ENCODE results near the gene B4GALNT3. TPM values are rescaled to one million over a fixed set of nuclear protein-coding genes. Genes with fewer than 3 reads are reported as not detected.

The B4GALNT3 gene
- total and polyA plus RNA-seq, 2 of the 13 experiments (the other 11 are each of a cell fraction or from before 2014, with no cell fraction given), result 3.2 to 4.4 TPM

- TF ChIP-seq RNF2 (conservative IDR thresholded peaks at IDR 0.05; ENCODE audit: low read depth) (0 out of 2 replicates have a peak, but pooled peaks have one; percentile 8), PAF1 (CRISPR knock-in tag; IDR thresholded peaks at IDR 0.05) (no peak), ZNF326 (CRISPR knock-in tag; IDR thresholded peaks at IDR 0.05; ENCODE audit: borderline replicate concordance) (no peak), ZZZ3 (CRISPR knock-in tag; IDR thresholded peaks at IDR 0.05; ENCODE audit: borderline replicate concordance) (peak; percentile 10; the same call in 1 of the 2 replicates), MED1 (CRISPR knock-in tag; IDR thresholded peaks at IDR 0.05) (peak; percentile 79), FOXA3 (CRISPR knock-in tag; IDR thresholded peaks at IDR 0.05) (0 out of 2 replicates have a peak, but pooled peaks have one; percentile 23), ZNF142 (CRISPR knock-in tag; IDR thresholded peaks at IDR 0.05) (peak; percentile 12; the same call in 1 of the 2 replicates), PITX1 (CRISPR knock-in tag; IDR thresholded peaks at IDR 0.05) (peak; percentile 84), ZNF83 (CRISPR knock-in tag; IDR thresholded peaks at IDR 0.05; ENCODE audit: borderline replicate concordance) (peak; percentile 50; the same call in 1 of the 2 replicates), ZNF350 (CRISPR knock-in tag; IDR thresholded peaks at IDR 0.05; ENCODE audit: borderline replicate concordance, low read depth) (peak; percentile 38), ZNF205 (CRISPR knock-in tag; IDR thresholded peaks at IDR 0.05) (peak; percentile 35; the same call in 1 of the 2 replicates), CHD2 (IDR thresholded peaks at IDR 0.05; ENCODE audit: low read depth, low read length) (0 out of 2 replicates have a peak, but pooled peaks have one; percentile 30), ZGPAT (CRISPR knock-in tag; IDR thresholded peaks at IDR 0.05) (no peak; the same call in 1 of the 2 replicates), ZSCAN12 (CRISPR knock-in tag; IDR thresholded peaks at IDR 0.05) (0 out of 2 replicates have a peak, but pooled peaks have one; percentile 51), ZNF883 (CRISPR knock-in tag; IDR thresholded peaks at IDR 0.05; ENCODE audit: not compliant biosample characterization) (no peak), MLX (CRISPR knock-in tag; IDR thresholded peaks at IDR 0.05) (no peak), ARNT2 (CRISPR knock-in tag; IDR thresholded peaks at IDR 0.05; ENCODE audit: low read depth) (peak; percentile 35; the same call in 1 of the 2 replicates), ZNF180 (CRISPR knock-in tag; IDR thresholded peaks at IDR 0.05; ENCODE audit: borderline replicate concordance, low read depth) (0 out of 2 replicates have a peak, but pooled peaks have one; percentile 26), ZNF891 (CRISPR knock-in tag; IDR thresholded peaks at IDR 0.05) (no peak), ZNF296 (CRISPR knock-in tag; conservative IDR thresholded peaks at IDR 0.05) (no peak), TERF1 (CRISPR knock-in tag; IDR thresholded peaks at IDR 0.05) (no peak)
These were observed 110.2 kb downstream of the B4GALNT3 start (continued) for GRCh38 chr12:569803-570434.
